ENCODE measurements around the gene ASMTL.
"Not testable (repeated sequence)": the region's sequence is repeated elsewhere in the genome, so short reads cannot be mapped to it uniquely, and the experiment has no call there.

Gene ASMTL, protein sequence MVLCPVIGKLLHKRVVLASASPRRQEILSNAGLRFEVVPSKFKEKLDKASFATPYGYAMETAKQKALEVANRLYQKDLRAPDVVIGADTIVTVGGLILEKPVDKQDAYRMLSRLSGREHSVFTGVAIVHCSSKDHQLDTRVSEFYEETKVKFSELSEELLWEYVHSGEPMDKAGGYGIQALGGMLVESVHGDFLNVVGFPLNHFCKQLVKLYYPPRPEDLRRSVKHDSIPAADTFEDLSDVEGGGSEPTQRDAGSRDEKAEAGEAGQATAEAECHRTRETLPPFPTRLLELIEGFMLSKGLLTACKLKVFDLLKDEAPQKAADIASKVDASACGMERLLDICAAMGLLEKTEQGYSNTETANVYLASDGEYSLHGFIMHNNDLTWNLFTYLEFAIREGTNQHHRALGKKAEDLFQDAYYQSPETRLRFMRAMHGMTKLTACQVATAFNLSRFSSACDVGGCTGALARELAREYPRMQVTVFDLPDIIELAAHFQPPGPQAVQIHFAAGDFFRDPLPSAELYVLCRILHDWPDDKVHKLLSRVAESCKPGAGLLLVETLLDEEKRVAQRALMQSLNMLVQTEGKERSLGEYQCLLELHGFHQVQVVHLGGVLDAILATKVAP

DNA sequence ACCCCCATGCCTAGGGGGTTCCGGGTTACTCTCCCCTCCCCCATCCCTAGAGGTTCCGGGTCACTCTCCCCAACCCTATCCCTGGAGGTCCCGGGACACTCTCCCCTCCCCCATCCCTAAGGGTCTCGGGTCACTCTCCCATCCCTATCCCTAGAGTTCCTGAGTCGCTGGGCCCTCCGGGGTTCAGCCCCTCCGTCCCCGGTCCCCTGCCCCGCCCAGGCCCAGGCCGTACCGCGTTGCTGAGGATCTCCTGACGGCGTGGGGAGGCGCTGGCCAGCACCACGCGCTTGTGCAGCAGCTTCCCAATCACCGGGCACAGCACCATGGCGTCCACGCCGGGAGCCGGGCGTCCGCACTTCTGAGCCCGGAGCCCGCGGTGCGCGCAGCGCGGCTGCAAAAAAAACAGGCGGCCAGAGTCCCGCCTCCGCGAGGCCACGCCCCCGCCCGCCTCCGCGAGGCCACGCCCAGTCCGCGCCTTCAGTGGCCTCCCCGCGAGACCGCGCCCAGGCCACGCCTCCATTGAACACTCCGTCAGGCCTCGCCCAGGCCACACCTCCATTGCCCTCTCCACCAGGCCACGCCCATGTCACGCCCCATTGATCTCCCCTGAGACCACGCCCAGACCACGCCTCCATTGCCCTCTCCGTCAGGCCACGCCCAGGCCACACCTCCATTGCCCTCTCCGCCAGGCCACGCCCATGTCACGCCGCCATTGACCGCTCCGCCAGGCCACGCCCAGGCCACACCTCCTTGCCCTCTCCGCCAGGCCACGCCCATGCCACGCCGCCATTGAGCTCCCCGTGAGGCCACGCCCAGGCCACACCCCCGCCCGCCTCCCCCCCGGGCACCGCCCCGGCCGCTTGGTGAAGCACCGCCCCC, at the start of gene ASMTL:
ASMTL (minus strand) TSS at position 394 of the 879 bp plus-strand sequence; CDS start at position 325, 69 bp downstream.
- DNase-seq (ENCODE audit: low read depth in 2 of 2): peak; percentile 100

- no peak for DNase-seq (ENCODE audit: low read depth in 2 of 2)
Observed at GRCh38 chrX:1502241-1502640, 49.5 kb upstream of the ASMTL start.

DNA sequence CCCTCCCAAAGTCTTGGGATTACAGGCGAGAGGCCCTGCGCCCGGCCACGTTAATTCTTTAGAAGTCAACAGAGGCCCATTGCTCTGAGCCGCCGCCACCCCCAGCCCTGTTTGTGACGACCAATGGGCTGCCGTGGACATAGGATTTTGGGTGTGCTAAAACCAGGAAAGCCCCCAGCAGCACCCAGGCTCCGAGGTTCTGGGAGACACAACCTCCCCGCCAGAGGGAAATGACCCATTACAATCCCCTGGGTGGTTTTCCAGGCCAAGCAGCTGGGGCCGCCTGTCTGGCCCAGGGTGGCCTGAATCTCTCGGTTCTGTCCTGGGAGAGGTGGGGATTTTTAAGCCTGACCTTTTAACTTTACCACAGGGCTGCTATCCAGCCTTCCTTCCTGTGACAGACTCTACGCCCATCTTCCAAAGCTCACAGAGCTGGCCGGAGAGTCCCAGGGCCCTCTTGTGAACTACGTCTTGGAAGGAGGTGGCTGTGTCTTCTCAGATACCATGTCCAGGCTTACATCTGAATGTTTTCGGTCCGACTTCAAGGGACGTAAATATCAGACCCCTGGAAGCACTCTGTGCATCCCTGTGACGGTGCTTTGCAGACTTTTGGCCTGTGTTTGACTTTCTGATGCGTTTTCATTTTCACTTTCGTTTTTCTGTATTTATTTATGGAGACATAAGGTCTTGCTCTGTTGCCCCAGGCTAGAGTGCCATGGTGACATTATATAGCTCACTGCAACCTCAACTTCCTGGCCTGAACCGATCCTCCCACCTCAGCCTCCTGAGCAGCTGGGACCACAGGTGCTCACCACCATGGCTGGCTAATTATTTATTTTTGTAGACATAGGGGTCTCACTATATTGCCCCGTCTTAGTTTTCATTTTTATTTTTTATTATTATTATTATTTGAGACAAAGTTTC, 48.3 kb upstream of the ASMTL start:
- DNase-seq (ENCODE audit: low read depth in 2 of 2): no peak

- DNase-seq (ENCODE audit: low read depth in 2 of 2): no peak
Observed at GRCh38 chrX:1496076-1496475, 43.4 kb upstream of the ASMTL start.

- DNase-seq (ENCODE audit: low read depth in 2 of 2): no peak
Observed at GRCh38 chrX:1493877-1494510, 41.3 kb upstream of the ASMTL start.

- no peak for DNase-seq (ENCODE audit: low read depth in 2 of 2)
Observed at GRCh38 chrX:1493412-1493811, 40.7 kb upstream of the ASMTL start.

DNA sequence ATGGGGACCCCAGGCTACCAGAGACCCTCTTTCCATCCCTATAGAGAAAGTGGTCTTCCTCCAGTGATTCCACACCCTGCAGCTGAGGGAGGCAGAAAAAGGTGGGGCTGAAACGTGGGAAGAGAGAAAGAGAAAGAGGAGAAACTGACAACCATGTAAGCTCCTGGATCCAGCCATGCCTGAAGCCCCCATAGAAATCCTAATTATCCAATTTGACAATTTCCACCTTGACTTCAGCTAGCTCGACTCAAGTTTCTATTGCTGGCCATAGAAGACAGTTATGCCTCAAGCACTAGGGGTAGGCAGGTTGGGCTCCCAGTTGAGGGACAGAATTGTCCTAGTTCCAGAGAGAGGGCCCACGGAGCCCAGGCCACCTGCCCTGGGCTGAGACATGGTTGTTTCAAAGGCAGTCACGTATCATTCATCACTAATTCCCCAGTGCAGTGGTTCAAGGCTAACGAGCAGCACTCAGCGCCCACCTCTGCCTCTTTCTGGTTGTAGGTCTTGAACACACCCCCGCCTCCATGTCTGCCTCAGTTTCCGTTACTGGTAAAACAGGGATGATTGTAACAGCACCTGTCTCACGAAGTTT, 39.8 kb upstream of the ASMTL start:
- no peak for DNase-seq (ENCODE audit: low read depth in 2 of 2)

DNA sequence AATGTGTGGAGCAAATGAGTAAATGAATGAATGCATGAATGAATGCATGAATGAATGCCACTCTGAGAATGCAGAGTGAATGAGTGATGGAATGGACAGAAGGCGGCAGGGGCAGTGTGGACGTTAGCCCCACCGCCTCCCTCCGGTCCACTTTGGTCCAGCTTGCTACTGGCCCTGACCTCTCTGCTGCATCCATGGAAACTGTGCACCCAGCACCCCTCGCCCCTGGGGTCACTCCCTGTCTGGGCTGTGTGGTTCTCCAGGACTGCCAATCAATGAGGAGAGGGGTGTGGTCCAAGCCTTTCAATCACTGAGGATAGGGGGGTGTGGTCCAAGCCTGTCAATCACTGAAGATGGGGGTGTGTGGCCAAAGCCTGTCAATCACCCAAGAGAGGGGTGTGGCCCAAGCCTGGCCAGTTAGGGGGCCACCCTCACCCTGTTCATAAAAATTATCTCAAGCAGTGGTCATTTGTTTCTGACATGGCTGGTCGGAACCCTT, 39.2 kb upstream of the ASMTL start:
- no peak for DNase-seq (ENCODE audit: low read depth in 2 of 2)

DNA sequence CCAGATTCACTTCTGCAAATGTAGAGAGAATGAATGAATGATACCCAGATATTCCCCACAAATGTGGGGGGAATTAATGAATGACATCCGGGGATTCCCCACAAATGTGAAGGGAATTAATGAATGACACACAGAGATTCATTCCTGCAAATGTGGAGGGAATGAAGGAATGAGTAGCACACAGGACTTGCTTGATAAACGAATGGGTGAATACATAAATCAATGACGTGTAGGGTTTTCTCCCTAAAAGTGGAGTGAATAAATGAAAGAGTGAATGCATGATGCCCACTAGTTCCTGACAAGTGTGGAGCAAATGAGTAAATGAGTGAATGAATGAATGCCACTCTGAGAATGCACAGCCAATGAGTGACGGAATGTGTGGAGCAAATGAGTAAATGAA, 38.5 kb upstream of the ASMTL start:
- not testable (repeated sequence) for DNase-seq (ENCODE audit: low read depth in 2 of 2)

DNA sequence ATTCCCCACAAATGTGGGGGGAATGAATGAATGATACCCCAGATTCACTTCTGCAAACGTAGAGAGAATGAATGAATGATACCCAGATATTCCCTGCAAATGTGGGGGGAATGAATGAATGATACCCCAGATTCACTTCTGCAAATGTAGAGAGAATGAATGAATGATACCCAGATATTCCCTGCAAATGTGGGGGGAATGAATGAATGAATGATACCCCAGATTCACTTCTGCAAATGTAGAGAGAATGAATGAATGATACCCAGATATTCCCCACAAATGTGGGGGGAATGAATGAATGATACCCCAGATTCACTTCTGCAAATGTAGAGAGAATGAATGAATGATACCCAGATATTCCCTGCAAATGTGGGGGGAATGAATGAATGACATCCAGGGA, 38.0 kb upstream of the ASMTL start:
- DNase-seq (ENCODE audit: low read depth in 2 of 2): not testable (repeated sequence)

DNA sequence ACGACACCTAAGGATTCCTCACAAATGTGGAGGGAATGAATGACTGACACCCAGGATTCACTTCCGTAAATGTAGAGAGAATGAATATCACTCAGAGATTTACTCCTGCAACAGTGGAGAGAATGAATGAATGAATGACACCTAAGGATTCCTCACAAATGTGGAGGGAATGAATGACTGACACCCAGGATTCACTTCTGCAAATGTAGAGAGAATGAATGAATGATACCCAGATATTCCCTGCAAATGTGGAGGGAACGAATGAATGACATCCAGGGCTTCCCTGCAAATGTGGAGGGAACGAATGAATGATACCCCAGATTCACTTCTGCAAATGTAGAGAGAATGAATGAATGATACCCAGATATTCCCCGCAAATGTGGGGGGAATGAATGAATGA, 36.6 kb upstream of the ASMTL start:
- not testable (repeated sequence) for DNase-seq (ENCODE audit: low read depth in 2 of 2)

GRCh38 chrX:1488745-1489144, 36.0 kb upstream of the ASMTL start:
- DNase-seq (ENCODE audit: low read depth in 2 of 2): no peak

DNA sequence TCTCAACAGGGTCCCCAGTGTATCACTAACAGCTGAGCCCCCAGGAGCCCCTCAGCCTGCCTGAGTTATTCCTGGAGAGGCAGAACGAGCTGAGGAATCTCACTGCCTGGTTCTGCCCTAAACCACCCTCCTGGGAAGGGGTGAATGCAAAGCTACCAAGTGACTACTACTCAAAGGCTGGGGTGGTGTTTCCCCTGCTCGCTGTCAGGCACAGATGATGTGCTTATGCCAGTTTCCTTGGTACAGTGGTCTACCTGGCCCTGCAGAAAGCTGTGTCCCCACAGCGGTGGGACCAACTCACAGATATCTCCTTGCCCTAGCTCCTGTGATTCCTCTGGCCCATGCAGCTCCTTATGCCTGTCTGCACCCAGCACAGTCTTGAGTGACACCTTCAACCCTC, 35.4 kb upstream of the ASMTL start:
- DNase-seq (ENCODE audit: low read depth in 2 of 2): no peak

- DNase-seq (ENCODE audit: low read depth in 2 of 2): no peak
Observed at GRCh38 chrX:1487401-1487800, 34.7 kb upstream of the ASMTL start.

DNA sequence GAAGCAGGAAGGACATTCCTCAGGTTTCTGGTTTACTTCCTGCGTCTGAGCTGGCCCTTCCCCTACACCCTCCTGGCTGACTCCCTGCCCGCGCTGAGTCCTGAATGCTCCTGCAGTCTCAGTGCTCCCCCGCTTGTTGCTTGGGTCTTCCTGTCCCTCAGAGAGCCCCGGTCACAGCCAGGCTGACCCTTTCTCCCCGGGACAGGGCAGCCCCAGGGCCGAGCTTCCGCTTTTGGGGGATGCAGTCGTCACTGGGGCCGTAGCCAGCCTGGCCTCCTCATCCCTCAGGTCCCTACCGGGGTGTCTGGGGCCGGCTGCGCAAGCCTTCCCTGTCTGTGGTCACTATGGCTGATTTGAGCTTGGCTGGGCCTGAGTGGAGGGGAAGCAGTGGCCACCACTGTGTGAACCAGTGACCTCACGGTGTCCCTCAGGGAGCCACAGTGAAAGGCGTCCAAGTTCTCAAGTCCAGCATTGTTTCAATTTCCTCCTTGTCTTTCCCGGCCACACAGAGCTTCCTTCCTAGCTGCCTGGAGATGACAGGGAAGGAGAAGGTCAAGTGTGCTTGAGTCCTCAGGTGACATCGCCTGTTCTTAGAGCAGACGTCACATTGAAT, 34.1 kb upstream of the ASMTL start:
- DNase-seq (ENCODE audit: low read depth in 2 of 2): no peak

GRCh38 chrX:1486177-1486576, 33.5 kb upstream of the ASMTL start:
- no peak for DNase-seq (ENCODE audit: low read depth in 2 of 2)

- DNase-seq (ENCODE audit: low read depth in 2 of 2): no peak
Observed at GRCh38 chrX:1485033-1485432, 32.3 kb upstream of the ASMTL start.

DNA sequence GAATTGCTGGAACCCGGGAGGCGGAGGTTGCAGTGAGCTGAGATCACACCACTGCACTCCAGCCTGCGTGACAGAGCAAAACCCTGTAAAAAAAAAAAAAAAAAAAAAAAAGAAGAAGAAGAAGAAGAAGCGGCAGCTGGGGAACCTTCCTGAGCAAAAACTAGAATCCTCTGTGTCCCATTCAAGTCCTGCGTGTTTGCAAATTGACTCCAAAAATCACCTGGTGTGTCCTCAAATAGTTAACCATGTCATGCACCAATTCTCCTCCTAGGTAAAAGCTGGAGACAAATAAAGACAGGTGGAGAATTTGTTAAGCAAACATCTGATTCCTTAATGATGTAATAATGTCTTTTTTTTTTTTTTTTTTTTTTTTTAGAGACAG, 31.9 kb upstream of the ASMTL start:
- no peak for DNase-seq (ENCODE audit: low read depth in 2 of 2)

- DNase-seq (ENCODE audit: low read depth in 2 of 2): no peak
Observed at GRCh38 chrX:1483843-1484637, 31.3 kb upstream of the ASMTL start.

Data from stimulated activated CD4-positive, alpha-beta T cell treated with anti-CD3 and anti-CD28 coated beads, Interleukin-1b, Interleukin-23, amount 100 ng/mL, for 4 hours (primary cell).